DMS79 treated with DMSO at 0.1 percent for 48 hours (cell line): ENCODE data around the gene MACROH2A1.
"Not testable (repeated sequence)": the region's sequence is repeated elsewhere in the genome, so short reads cannot be mapped to it uniquely, and the experiment has no call there.

Experiments
- DNase-seq: peaks from one replicate; lab custom pipeline; 2025; lab: John Stamatoyannopoulos, UW

The MACROH2A1 gene

DNA sequence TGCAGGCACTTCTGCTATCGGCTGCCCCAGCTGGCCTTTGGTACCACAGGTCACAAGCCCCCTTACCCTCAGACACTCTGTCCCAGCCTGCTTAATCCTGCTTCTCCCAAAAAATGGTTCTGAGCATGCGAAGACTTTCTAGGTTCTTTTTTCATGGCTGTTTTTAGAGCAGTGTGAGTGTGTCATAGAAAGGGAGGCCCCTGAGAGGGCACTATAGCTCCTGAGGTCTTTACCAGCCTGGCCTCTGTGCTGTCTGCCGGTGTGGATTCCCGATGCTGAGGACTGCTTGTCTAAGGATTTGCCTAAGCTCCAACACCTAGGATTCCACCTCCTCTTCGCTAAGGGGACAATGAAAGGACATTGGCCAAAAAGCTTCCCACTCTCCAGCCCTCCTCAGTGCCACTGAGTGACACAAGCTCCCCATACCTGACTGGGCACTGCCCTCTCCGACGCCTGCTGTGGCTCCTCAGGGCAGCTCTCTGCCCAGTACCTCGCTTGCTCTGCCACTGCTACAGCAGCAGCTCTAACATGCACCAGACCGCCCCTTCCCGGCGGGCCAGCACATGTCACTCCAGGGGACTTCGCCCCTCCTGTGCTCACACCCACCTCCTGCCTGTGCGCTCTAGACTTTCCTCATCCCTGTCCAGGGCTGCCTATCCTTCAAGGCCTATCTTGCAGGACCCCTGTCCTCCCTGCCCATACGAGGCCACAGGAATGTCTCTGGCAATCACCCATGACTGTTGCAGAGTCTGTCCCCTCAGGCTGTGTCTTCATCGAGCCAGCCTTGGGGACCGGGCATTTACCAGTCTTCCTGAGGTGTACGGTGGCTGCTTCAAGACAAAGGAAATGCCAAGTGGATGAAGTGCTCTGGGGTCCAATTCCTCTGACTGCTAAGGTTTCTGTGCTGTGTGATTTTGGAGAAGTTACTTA is 21.0 kb downstream of the MACROH2A1 start:
- DNase-seq, result no peak

GRCh38 chr5:135376961-135377624 is 21.9 kb downstream of the MACROH2A1 start:
- DNase-seq, result no peak

GRCh38 chr5:135375040-135375793 is 23.8 kb downstream of the MACROH2A1 start:
- DNase-seq, result no peak

DNA sequence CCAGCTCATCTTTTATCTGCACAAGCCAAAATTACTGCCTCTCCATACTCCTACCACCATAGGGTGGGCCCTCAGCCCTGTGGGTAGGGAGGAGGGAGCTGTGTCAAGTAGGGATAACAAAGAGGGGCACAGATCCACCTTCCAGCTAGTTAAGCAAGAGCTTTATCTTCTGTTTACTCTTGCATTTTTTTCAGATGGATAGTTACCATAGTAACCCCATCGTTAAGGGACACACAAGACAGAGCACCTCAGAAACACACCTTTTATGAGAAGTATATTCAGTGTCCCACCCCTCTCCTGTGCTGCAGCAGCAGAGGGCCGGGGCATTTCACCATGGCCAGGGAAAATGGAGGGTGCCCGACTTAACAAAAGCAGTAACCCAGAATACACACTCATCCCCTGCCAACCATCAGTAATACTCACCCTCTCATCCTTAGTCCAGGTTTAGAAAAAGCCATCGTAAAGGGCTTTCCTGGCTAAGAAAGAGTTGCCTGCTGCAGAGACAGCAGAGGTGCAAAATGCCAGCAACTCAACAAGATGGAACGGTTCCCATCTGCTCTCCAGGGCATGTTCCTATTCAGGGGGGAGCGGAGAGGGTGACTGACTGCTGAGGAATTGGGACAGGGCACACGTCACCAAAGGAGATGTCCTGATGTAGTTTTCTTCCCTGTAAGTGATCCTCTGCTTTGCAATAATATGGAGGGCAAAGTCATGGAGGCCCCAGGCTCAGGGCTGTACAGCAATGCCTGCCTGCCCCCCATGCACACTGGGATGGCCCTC is 25.1 kb downstream of the MACROH2A1 start:
- DNase-seq, result no peak

- no peak for DNase-seq
These were observed 26.2 kb downstream of the MACROH2A1 start for GRCh38 chr5:135372654-135373381.

DNA sequence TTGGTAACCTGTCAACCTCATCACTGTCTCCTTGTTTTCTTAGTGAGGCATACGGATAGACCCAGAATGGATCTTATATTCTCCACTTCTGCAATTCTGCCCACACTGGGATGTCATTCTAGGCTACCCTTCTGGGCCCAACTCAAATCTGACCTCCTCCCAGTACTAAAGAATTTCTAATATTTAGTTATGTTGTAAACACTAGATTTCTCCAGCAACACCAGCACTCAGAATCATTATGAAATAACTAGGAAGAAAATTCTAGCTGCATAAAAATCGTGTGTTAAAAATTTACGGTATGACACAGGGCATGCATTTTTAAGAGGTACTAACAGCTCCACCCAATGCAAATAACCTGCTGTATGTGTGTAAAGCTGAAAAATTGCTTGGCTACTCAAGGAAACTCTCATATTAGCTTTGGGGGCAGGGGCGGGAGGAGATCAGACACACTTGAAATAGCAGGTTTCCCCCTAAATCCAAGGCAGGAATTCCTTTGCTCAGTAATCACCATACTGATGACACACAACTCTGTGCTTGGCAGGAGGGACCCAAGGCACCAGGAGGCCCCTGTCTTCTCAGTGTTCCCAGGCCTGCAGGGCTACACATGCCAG is 27.3 kb downstream of the MACROH2A1 start:
- DNase-seq, result no peak

DNA sequence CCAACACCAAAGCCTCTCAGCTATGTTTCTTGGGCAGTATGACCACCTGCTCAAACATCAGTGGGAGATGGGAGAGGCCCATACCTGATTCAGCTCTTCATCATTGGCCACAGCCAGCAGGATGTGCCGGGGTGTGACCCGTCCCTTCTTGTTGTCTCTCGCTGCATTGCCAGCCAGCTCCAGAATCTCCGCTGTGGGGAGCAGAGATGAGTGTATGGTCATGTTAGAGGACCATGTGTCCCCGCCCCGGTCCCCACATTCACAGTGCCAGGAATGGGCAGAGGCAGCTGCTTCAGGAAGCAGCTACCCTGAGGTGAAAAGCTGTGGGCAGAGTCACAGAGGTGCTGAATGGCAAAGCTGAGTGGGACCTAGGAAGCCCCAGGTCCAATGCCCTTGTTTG is 29.1 kb downstream of the MACROH2A1 start:
- no peak for DNase-seq

GRCh38 chr5:135367554-135367953 is 31.5 kb downstream of the MACROH2A1 start:
- no peak for DNase-seq

DNA sequence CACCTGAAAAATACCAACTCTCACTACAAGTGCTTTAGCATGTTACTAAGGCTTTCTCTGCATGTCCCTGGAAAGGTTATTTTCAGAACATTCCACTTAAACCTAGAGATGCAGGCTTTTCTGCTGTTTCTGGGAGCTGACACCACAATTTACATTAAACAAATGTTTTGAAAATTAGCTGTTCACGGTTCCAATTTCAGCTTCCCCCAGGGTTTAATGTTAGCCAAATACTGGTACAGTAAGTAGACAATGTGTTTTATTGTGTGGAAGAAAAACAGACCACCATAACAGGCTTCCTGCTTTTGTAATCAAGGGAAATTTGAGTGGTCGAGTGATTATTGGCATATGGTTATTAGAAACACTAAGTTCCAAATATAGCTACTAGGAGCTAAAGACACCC is 32.0 kb downstream of the MACROH2A1 start:
- no peak for DNase-seq

DNA sequence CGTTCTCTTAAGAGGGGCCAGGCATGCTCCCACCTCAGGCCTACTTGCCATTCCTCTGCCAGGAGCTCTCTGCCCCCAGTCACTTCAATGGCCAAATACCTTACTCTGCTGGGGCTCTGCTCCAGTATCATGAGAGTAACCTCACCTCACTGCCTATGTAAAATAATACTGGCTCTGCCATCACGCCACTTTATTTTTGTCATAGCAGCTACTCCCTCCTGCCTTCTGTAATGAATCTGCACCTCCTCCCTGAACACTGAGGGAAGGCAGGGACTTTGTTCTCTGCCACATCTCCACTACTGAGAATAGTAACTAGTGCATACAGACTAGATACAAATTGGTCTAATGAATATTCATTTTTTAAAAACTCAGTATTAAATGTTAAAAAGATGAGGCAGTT is 33.8 kb downstream of the MACROH2A1 start:
- peak; percentile 26 for DNase-seq

DNA sequence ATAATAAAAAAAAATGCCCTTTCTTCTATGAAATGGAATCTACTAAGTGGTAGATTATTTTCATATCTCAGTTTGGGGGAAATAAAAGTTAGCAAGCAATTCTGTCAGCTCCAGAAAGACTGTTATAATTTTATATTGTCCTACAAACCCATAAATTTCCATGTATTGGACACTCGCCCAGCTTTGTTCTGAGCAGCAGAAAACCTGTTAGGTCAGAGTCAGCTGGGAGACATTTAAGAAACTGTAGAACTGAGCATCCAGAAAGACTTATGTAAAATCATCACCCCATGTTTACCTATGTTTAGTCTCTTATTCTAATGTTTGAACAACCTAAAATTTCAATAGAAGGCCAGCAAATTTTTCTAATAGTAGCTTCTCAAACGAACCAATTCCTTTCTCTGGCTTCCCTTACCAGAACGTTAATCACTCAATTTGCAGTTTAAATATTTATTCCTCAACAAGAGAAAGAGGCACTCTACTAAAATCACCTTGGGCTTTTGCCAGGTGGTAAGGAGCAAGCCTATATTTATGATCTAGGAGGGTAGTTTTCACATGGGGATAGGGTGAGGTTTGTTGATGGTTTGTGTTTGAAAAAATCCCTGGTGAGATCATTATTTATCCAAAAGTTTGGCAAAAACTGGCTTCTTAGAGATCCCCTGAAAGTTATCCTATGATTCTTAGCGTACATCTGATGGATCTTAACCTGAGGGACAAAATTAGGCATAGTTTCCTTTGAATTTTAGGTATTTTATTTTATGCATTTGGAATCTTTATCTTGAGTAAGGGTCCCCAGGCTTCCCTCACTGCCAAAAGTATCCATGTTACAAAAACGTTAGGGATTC is 34.4 kb downstream of the MACROH2A1 start:
- DNase-seq, result peak; percentile 46

GRCh38 chr5:135363342-135363741 is 35.7 kb downstream of the MACROH2A1 start:
- DNase-seq, result not testable (repeated sequence)

- no peak for DNase-seq
These were observed 36.9 kb downstream of the MACROH2A1 start for GRCh38 chr5:135362102-135362501.

DNA sequence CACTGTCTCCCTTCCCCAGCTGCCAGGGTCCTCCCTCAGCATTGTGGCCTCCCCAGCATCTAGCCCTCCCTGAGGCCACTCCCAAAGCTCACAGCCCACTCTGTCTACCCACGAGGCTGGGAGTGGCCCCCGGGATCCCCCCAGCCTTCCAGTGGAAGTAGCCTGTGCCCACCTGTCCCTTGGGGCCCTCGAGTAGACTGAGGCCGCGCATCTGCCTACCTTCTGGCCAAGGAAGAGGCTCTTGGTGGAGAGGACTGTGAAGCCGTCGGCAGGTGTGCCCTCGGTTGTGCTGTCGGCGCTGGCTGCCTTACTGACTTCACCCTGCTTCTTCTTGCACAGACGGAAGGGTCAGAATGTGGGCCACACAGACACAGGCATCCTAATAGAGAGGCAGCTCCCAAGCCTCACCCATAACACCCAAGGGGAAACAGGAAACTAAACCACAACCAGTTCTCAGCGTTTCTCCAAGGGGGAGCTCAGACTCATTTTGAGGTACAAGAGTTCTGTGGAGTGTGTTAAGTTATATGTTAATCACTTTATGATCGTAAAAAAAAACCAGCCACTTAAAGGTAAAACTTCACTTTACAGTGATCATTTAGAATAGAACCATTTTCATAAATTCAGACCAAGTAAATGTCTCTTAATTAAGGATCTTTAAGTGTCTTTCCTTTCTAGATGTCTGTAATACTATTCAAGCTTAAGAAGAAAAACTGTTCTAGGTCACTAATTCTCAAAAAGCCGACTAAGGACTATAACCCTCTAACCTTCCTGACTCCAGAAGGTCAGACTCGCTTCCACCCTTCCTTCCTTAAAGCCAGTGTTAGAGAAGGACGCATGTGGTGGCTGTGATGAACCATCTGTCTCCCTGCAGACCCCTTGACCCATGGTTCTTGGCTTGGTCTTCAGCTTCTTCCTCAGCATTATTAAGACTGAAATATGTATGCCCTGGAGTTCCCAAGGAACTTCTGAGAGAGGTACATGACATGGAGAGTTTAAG is 38.5 kb downstream of the MACROH2A1 start:
- no peak for DNase-seq

GRCh38 chr5:135359374-135360165 is 39.5 kb downstream of the MACROH2A1 start:
- no peak for DNase-seq

GRCh38 chr5:135357685-135358084 is 41.3 kb downstream of the MACROH2A1 start:
- DNase-seq, result no peak

GRCh38 chr5:135356522-135357318 is 42.3 kb downstream of the MACROH2A1 start:
- no peak for DNase-seq
